ENCODE data around the gene CADPS. TPM values are rescaled to one million over a fixed set of nuclear protein-coding genes. Genes with fewer than 3 reads are reported as not detected.

The CADPS gene
- total RNA-seq, 1 experiment from 2014 or later, result not detected

DNA sequence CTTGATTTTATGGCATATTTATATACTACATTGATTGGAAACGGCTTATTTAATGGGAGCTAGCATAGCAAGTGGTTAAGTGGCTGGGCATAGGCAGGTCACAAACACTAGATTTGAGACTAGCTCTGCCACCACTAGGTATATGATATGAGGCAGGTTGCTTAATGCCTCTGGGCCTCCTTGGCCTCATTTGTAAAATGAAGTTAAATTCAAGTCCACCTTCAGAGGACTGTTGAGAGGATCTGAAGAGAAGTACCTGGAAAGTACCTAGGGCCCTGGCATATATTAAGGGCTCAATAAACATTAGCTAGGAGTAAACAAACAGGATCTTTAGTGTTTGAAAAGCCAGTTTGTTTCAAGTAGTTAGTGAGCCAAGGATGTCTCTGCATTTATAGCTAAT lies 335.5 kb downstream of the CADPS start:
- ATAC-seq (no peak), DNase-seq (no peak)
- no peak for TF ChIP-seq CTCF (conservative IDR thresholded peaks at IDR 0.05; ENCODE audit: low read depth, low read length)
- no peak for TF ChIP-seq EZH2phosphoT487 (IDR thresholded peaks at IDR 0.05; ENCODE audit: borderline replicate concordance, low read length)
- no peak for TF ChIP-seq EZH2 (IDR thresholded peaks at IDR 0.05; ENCODE audit: low read length, unreplicated experiment)
- intact Hi-C loops (cut with micrococcal nuclease), result no loop called here
- Histone ChIP-seq H3K4me2 (ENCODE audit: low read length) (no peak overlapping the region), H3K36me3 (ENCODE audit: low read depth, low read length) (no peaks in the 10 kb centered on the region), H3K79me2 (ENCODE audit: low read length) (no peaks in the 10 kb centered on the region), H3K4me1 (ENCODE audit: insufficient read depth, low read length) (no peaks in the 10 kb centered on the region), H4K20me1 (ENCODE audit: low read length) (no peaks in the 10 kb centered on the region), H3K4me3 (ENCODE audit: low read length) (no peak overlapping the region), H3K9me3 (ENCODE audit: low read length) (peaks cover 3% of the 10 kb centered on the region; the same call in 1 of the 2 replicates), H2AFZ (ENCODE audit: low read length) (no peak overlapping the region), H3F3A (ENCODE audit: low read length, unreplicated experiment) (no peaks in the 10 kb centered on the region), H3K27ac (ENCODE audit: low read length) (no peak overlapping the region), H3K9ac (ENCODE audit: low read length) (no peak overlapping the region), H3K9me2 (replicated peaks; ENCODE audit: low read length) (no peaks in the 10 kb centered on the region), H3K27me3 (ENCODE audit: low read length) (peaks cover 38% of the 10 kb centered on the region)
- CTCF ChIA-PET, result no interaction called here
- POLR2A ChIA-PET (ENCODE audit: unreplicated experiment), result no interaction called here
- BruUV-seq (replicated peaks), result no TSS peak

DNA sequence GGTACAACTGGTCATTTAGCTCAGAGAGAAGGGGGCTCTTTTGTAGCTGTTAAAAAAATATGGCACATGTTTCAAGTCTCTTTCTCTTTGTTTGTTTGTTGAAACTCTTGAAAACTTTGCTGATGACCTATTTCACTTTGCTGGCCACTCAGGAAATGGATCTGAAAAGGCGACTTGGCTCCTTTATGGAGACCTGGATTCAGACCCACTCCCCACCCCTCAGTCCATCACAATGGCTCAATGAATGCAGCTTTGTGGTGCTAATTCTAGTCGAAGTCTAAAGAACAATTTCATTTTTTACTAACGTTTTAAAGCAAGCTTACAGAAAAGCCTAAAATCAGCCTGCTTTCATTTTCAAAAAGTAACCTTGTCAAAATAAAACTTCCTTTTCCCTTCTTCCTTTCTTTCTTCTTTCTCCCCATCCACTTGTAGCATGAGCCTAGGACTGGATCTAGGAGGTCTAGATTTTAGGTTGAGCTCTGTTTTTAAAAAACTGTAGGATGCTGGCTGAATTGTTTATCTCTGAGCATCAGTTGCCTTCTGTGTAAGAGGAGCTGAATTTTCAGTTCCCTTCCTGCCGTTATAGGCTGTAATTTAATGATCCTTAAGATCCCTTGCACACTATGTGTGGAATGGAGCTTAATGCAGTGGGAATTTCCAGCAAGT lies 336.4 kb downstream of the CADPS start:
- Histone ChIP-seq H2AFZ (ENCODE audit: low read length) (no peak overlapping the region), H4K20me1 (ENCODE audit: low read length) (no peaks in the 10 kb centered on the region), H3K9ac (ENCODE audit: low read length) (no peak overlapping the region), H3K36me3 (ENCODE audit: low read depth, low read length) (no peaks in the 10 kb centered on the region), H3F3A (ENCODE audit: low read length, unreplicated experiment) (no peaks in the 10 kb centered on the region), H3K9me2 (replicated peaks; ENCODE audit: low read length) (no peaks in the 10 kb centered on the region), H3K27me3 (ENCODE audit: low read length) (peaks cover 38% of the 10 kb centered on the region), H3K27ac (ENCODE audit: low read length) (no peak overlapping the region), H3K4me1 (ENCODE audit: insufficient read depth, low read length) (no peaks in the 10 kb centered on the region), H3K79me2 (ENCODE audit: low read length) (no peaks in the 10 kb centered on the region), H3K9me3 (ENCODE audit: low read length) (peaks cover 3% of the 10 kb centered on the region; the same call in 1 of the 2 replicates), H3K4me3 (ENCODE audit: low read length) (no peak overlapping the region), H3K4me2 (ENCODE audit: low read length) (no peak overlapping the region)
- DNase-seq, result no peak
- ATAC-seq, result no peak
- POLR2A ChIA-PET (ENCODE audit: unreplicated experiment), result no interaction called here
- intact Hi-C loops (cut with micrococcal nuclease), result no loop called here
- TF ChIP-seq EZH2phosphoT487 (IDR thresholded peaks at IDR 0.05; ENCODE audit: borderline replicate concordance, low read length), result no peak
- no peak for TF ChIP-seq EZH2 (IDR thresholded peaks at IDR 0.05; ENCODE audit: low read length, unreplicated experiment)
- CTCF ChIA-PET, result no interaction called here
- BruUV-seq (replicated peaks), result no TSS peak

GRCh38 chr3:62534326-62534725 lies 340.9 kb downstream of the CADPS start:
- H3K27me3 ChIP-seq (ENCODE audit: low read length), result peaks cover 30% of the 10 kb centered on the region
- H3K4me1 ChIP-seq (ENCODE audit: insufficient read depth, low read length), result no peaks in the 10 kb centered on the region
- H3K9ac ChIP-seq (ENCODE audit: low read length), result no peak overlapping the region
- ATAC-seq, result no peak
- ChIA-PET CTCF (no interaction called here), POLR2A (ENCODE audit: unreplicated experiment) (no interaction called here)
- H3K9me3 ChIP-seq (ENCODE audit: low read length), result peaks cover 3% of the 10 kb centered on the region; the same call in 1 of the 2 replicates
- H3K79me2 ChIP-seq (ENCODE audit: low read length), result no peaks in the 10 kb centered on the region
- no peaks in the 10 kb centered on the region for H3K36me3 ChIP-seq (ENCODE audit: low read depth, low read length)
- no peaks in the 10 kb centered on the region for H3F3A ChIP-seq (ENCODE audit: low read length, unreplicated experiment)
- H2AFZ ChIP-seq (ENCODE audit: low read length), result no peak overlapping the region
- H4K20me1 ChIP-seq (ENCODE audit: low read length), result no peaks in the 10 kb centered on the region
- H3K4me2 ChIP-seq (ENCODE audit: low read length), result no peak overlapping the region
- no peak overlapping the region for H3K27ac ChIP-seq (ENCODE audit: low read length)
- no peak for DNase-seq
- BruUV-seq (replicated peaks), result no TSS peak
- no peaks in the 10 kb centered on the region for H3K9me2 ChIP-seq (replicated peaks; ENCODE audit: low read length)
- no peak overlapping the region for H3K4me3 ChIP-seq (ENCODE audit: low read length)
- no peak for TF ChIP-seq EZH2phosphoT487 (IDR thresholded peaks at IDR 0.05; ENCODE audit: borderline replicate concordance, low read length)
- no peak for TF ChIP-seq EZH2 (IDR thresholded peaks at IDR 0.05; ENCODE audit: low read length, unreplicated experiment)
- TF ChIP-seq CTCF (conservative IDR thresholded peaks at IDR 0.05; ENCODE audit: low read depth, low read length), result no peak
- intact Hi-C loops (cut with micrococcal nuclease), result no loop called here
